Cardiac fibroblast (primary cell): Measurements from ENCODE around the gene ALS2.

ENCODE experiments used
- DNase-seq, 2 donors: peaks; one replicate each; pipeline versions ENCODE4 v3.0.0 to v3.0.0-alpha.2; 2010; ENCODE audit warnings: low read depth in 2 of 2
- H3K4me3 ChIP-seq, 2 donors: replicated peaks in 1 of 2; 1 replicate in 1 of 2; 2 replicates in 1 of 2; pipeline ENCODE4 v1.5.1; 2011; ENCODE audit warnings: low read depth in 2 of 2, low read length in 2 of 2, mild to moderate bottlenecking in 2 of 2, moderate library complexity in 1 of 2
- CTCF ChIP-seq: IDR thresholded peaks from one replicate; pipeline ENCODE4 v1.5.1; 2011; ENCODE audit warnings: low read depth, mild to moderate bottlenecking, low read length, inconsistent platforms

The ALS2 gene

DNA sequence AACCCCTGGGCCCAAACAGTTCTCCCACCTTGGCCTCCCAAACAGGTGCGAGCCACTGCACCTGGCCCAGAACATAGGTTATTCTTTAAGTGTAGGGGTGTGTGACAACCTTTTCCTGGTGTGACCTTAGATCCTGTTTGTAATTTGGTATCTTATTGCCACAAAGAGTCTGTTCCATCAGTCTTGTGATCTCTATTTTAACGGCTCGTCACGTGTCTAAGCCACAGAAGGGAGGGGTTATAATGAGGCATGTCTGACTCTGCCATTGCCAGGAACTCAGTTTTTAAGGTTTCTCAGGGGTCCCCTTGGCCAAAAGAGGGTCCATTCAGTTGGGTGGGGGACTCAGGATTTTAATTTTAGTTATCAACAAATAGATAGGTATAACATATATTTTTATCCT, 4.4 kb upstream of the ALS2 start:
- H3K4me3 ChIP-seq, result no peak overlapping the region
- no peak for DNase-seq
- no peak for TF ChIP-seq CTCF

GRCh38 chr2:201784563-201784962, 3.8 kb upstream of the ALS2 start:
- H3K4me3 ChIP-seq, result no peak overlapping the region
- no peak for DNase-seq
- TF ChIP-seq CTCF, result no peak

- H3K4me3 ChIP-seq, result peak overlapping the region; percentile 94 to 95
- no peak for TF ChIP-seq CTCF
- peak in 1 of 2 donors; percentile 19 for DNase-seq
These were observed 871 bp upstream of the ALS2 start for GRCh38 chr2:201781557-201782051.

DNA sequence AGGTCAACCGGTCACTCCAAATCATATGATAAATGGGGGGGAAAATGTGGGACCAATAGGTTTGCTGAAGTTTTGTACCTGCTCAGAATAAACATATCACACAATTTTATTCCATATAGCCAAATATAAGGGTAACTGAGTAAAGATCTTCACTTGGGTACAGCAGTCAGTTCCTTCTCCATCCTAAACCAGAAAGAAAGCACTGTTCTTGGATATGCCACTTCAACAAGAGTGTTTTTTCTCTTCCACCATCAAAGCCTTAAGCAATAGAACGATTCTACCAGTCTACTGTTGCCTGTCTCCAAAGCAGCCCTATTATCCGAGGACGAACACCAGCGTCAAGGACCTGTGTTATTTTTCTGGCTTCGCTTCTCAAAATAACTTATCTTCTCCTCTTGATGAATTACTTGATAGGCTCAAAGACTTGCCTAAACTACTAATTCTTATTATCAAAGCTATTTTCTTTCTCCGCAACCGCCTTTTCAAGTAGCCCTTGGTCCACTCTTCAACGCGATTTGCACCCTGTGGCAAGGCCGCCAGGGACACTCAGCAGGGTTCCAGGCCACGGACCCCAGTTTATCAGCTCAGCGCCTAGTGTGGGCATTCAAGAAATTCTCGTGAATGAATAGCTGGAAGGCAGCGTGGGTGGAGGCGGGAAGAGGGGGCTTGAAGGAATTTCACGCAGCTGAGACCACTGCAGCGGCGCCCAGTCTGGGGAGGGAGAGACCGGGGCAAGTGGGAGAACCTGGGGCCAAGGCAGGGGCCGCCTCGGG, 646 bp downstream of the ALS2 start:
- DNase-seq, result peak; percentile 11 to 29
- H3K4me3 ChIP-seq, result peak overlapping the region; percentile 94 to 95
- TF ChIP-seq CTCF, result no peak

DNA sequence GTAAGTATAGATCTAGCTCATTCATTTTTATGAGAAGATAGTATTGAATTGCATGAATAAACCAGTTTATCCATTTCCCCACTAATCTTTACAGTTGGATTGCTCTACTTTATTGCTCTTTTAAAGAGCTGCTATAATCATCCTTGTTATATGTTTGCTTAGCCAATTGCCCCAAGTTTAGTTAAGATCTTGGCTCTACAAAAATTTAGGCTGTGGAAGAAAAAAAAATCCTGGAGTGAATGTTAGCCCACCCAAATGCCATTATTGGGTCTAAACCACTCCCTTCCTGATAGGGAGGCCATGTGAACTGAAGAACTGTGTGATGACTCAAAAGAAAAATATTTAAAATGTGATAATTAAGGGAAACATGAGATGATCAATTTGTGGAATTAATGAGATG, 2.9 kb downstream of the ALS2 start:
- DNase-seq, result no peak
- TF ChIP-seq CTCF, result no peak
- H3K4me3 ChIP-seq, result no peak overlapping the region

DNA sequence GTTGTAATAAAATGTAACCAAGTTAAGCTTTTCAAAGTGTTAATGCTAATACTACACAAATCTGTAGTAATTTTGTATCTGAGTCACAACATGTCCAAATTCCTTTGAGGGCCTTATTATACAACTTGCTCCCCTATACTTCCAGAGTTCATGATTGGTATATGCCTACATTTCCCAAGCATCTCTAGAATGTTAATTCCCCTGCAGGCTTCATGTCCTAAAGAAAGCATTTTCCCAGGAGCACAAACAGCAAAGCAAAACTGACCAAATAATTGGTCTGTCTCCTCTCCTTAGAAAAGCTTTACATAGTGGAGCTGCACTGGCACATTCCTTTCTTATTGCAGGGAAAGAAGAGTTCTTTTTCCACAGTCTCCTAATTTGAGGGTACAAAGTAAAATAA, 3.7 kb downstream of the ALS2 start:
- no peak for TF ChIP-seq CTCF
- no peak for DNase-seq
- no peak overlapping the region for H3K4me3 ChIP-seq
